A549 (cell line): ENCODE measurements around the gene LMAN1L. TPM values are rescaled to one million over a fixed set of nuclear protein-coding genes. Genes with fewer than 3 reads are reported as not detected.

Experiments
- ATAC-seq, 2 experiments: fragments of 200-7000 bp in 1 of 2; fragments of >200 bp in 1 of 2; cut with Nextera tagmentation in 1 of 2; cut with Tn5 transposase in 1 of 2; 3 replicates each; pipeline versions ENCODE4 v1.8.0 to v1.9.1; 2018 to 2020; ENCODE audit warnings: mild to moderate bottlenecking in 1 of 2, moderate library complexity in 1 of 2
- CTCF ChIA-PET: fragments of 300-600 bp; sonication (Branson Sonifier 250); formaldehyde crosslinking; extraction: SDS; loops from one replicate; lab custom pipeline; 2021; ENCODE audit warnings: antibody characterized with exemption, inconsistent platforms; lab: Yijun Ruan, JAX
- POLR2A ChIA-PET: fragments of 350-600 bp; formaldehyde crosslinking; extraction: SDS; loops from one replicate; lab custom pipeline; 2021; ENCODE audit warnings: antibody characterized with exemption, inconsistent platforms; lab: Yijun Ruan, JAX
- DNase-seq, 2 experiments: peaks; one replicate each; pipeline versions ENCODE4 v3.0.0 to v3.0.0-alpha.2; 2011 to 2016; ENCODE audit warnings: low read depth in 1 of 2, low spot score in 1 of 2
- FAIRE-seq: peaks from 2 replicates; lab custom pipeline; 2011; peaks lifted over from hg19 to GRCh38; lab: Jason Lieb, UNC
- H3K27ac ChIP-seq, 2 experiments: fragments of >200 bp; sonication (Bioruptor Twin); formaldehyde crosslinking; 3 replicates each; pipeline ENCODE4 v1.5.1; 2016 to 2017
- H3K4me1 ChIP-seq: fragments of >200 bp; sonication (Bioruptor Twin); formaldehyde crosslinking; 3 replicates; pipeline ENCODE4 v1.6.1; 2016
- H3K4me2 ChIP-seq: fragments of >200 bp; sonication (Bioruptor Twin); formaldehyde crosslinking; 3 replicates; pipeline ENCODE4 v1.6.1; 2016
- H3K4me3 ChIP-seq: fragments of >200 bp; sonication (Bioruptor Twin); formaldehyde crosslinking; 3 replicates; pipeline ENCODE4 v1.5.1; 2016
- H3K9me3 ChIP-seq: fragments of >200 bp; sonication (Bioruptor Twin); formaldehyde crosslinking; 3 replicates; pipeline ENCODE4 v1.6.1; 2016
- BHLHE40 ChIP-seq: IDR thresholded peaks from 2 replicates; pipeline ENCODE4 v1.6.1; 2012; ENCODE audit warnings: low read depth, low read length, inconsistent platforms
- CHD4 ChIP-seq: fragments of 200-600 bp; sonication (generic); IDR thresholded peaks from 2 replicates; pipeline ENCODE4 v1.6.1; 2016; ENCODE audit warnings: antibody characterized with exemption, mild to moderate bottlenecking, borderline replicate concordance
- CTCF ChIP-seq: fragments of >200 bp; sonication (Bioruptor Twin); formaldehyde crosslinking; IDR thresholded peaks from 3 replicates; pipeline ENCODE4 v1.5.1; 2016
- EHMT2 ChIP-seq: fragments of 200-600 bp; sonication (generic); IDR thresholded peaks from 2 replicates; pipeline ENCODE4 v1.6.1; 2016; ENCODE audit warnings: antibody characterized with exemption, low read depth, mild to moderate bottlenecking, moderate library complexity
- JUNB ChIP-seq: fragments of >200 bp; sonication (Bioruptor Twin); formaldehyde crosslinking; IDR thresholded peaks from 2 replicates; pipeline ENCODE4 v1.6.1; 2016
- RARB ChIP-seq: fragments of 250-450 bp; sonication (Bioruptor Pico); IDR thresholded peaks from 2 replicates; pipeline ENCODE4 v1.8.0; 2021; ENCODE audit warnings: mild to moderate bottlenecking, moderate library complexity
- REST ChIP-seq: fragments of 200-600 bp; sonication (generic); IDR thresholded peaks from 2 replicates; pipeline ENCODE4 v1.6.1; 2016; ENCODE audit warnings: antibody characterized with exemption, mild to moderate bottlenecking, moderate library complexity
- TP53 ChIP-seq: fragments of 250-450 bp; sonication (Bioruptor Pico); IDR thresholded peaks from 2 replicates; pipeline ENCODE4 v1.5.0; 2021; ENCODE audit warnings: mild to moderate bottlenecking, moderate library complexity
- WGBS: methylation state at CpG from one replicate; pipeline ENCODE4 v1.1.6; 2017; ENCODE audit errors: missing lambda C conversion rate; 5-methylcytosine and 5-hydroxymethylcytosine counted together
- polyA plus RNA-seq, 4 experiments: library from polyadenylated mRNA; depleted of rRNA in 3 of 4; stranded (reverse); fragments of >200 nt; fragmentation: RNase III in 1 of 4; extraction: RNeasy Plus Mini Kit Qiagen cat#74134 plus additional on column Dnase treatment in 1 of 4; gene quantifications; 2 replicates in 3 of 4; 3 replicates in 1 of 4; pipeline ENCODE4 v1.2.3, GENCODE V29; 2011 to 2017
- TF ChIP-seq, protein P1 (sequence below): fragments of 150-350 bp; IDR thresholded peaks from 2 replicates; pipeline ENCODE4 v1.6.1; 2014; ENCODE audit warnings: low read depth, mild to moderate bottlenecking, low read length
- TF ChIP-seq, protein P2 (sequence below): fragments of 250-450 bp; sonication (Bioruptor Pico); IDR thresholded peaks from 2 replicates; pipeline ENCODE4 v1.5.0; 2021; ENCODE audit warnings: mild to moderate bottlenecking, moderate library complexity, borderline replicate concordance
- TF ChIP-seq, protein P3 (sequence below): fragments of >200 bp; sonication (Bioruptor Twin); formaldehyde crosslinking; IDR thresholded peaks from 2 replicates; pipeline ENCODE4 v1.6.1; 2016

LMAN1L gene
- polyA plus RNA-seq, 2 of the 4 experiments (the other 2 are of a cell fraction), result not detected

DNA sequence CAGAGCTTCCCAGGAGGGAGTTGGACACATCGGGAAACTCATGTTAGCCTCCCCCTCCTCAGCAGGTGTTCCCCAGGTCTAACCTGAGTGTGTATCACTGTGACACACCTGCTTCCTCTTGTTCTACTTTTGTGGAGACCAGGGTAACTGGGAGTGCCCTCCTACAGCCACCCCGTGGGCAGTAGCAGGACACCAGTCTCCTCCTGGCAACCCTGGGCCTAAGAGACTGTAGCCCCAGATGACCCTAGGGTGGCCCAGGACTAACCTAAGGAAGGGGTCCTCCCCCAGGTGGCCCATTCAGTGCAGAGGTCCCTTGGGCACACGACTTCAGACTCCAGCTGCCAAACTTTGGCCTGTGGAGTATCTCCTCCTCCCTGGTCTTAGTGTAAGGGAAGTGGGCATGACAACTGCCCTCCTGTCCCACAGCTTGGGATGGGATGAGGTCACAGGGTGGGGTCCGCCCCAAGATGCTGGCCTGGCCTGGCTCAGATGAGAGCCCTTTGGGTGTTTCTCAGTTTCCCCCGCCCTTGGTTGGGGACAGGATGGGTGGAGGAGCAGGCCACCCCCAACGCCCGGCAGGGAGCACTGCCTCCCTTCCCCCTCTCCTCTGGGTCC, 26.0 kb upstream of the LMAN1L start (continued):
- TF ChIP-seq REST (no peak), JUNB (no peak)
- TF ChIP-seq, all 56 proteins: peak for 0

DNA sequence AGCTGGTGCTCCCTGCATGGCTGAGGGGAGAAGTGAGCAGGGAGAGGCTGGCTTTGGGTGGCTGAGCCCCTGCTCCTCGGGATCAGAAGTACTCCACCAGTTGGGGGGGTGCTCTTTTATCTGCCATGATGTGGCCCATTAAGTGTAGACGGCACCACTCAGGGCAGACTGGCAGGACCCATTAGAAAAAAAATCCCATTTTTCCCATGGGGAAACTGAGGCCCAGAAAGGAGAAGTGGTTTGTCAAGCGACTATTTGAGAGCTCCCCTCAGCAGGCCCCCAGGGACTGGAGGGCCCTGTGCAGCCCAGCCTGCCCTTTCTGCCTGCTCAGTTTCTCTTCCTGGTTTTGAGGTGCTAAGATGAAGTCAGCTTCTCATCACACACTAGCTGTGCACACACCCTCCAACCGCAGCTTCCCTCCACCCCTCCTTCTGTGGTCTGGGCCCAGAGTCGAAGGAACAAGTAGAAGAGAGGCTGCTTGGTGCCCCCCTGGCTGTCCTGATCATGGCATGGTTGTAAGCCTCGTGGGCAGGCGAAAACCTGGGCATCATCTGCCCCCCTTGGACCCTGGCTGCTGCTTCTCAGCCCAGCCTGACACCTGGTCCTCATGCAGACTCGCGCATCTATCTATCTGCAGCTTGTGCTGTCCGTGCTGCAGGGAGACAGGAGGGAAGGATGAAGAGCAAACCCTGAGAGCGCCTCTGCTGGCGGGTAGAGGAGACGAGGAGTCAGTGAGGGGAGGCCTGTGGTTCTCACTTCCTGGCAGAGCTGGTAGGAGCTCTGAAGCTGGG, 25.2 kb upstream of the LMAN1L start:
- TF ChIP-seq CTCF (peak; percentile 50), RARB (CRISPR knock-in tag) (no peak)
- CTCF ChIA-PET, result interaction anchor here (0.6 to 66.7 kb wide), 12 partner anchors 3 to 176 kb away, joined by 3 to 1908 read pairs (median 3); partner anchors contain the start of genes CPLX3, CSK, LMAN1L and ULK3
- POLR2A ChIA-PET, result no interaction called here
- WGBS, result 54% methylated on average over 13 of the region's 13 CpGs
- Histone ChIP-seq H3K4me3 (no peak overlapping the region), H3K9me3 (no peaks in the 10 kb centered on the region), H3K4me1 (peaks cover 31% of the 10 kb centered on the region), H3K4me2 (no peak overlapping the region), H3K27ac (no peak overlapping the region)
- peak; percentile 82 to 84 for DNase-seq
- FAIRE-seq, result no peak
- ATAC-seq, result peak; percentile 87 to 95

- TF ChIP-seq, protein P1, sequence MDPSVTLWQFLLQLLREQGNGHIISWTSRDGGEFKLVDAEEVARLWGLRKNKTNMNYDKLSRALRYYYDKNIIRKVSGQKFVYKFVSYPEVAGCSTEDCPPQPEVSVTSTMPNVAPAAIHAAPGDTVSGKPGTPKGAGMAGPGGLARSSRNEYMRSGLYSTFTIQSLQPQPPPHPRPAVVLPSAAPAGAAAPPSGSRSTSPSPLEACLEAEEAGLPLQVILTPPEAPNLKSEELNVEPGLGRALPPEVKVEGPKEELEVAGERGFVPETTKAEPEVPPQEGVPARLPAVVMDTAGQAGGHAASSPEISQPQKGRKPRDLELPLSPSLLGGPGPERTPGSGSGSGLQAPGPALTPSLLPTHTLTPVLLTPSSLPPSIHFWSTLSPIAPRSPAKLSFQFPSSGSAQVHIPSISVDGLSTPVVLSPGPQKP, result no peak
- TF ChIP-seq EHMT2, result no peak
- no peak for TF ChIP-seq TP53 (CRISPR knock-in tag)
- TF ChIP-seq, all 56 proteins: peak for 0
- no peak overlapping the region for H3K4me2 ChIP-seq
- FAIRE-seq (no peak), DNase-seq (no peak), ATAC-seq (peak; percentile 14 to 20; a peak in 3 of 6 replicates)
- 0 out of 6 replicates have a peak overlapping the region, but pooled peaks of 1 of the 2 experiments have one; percentile 30 for H3K27ac ChIP-seq
- peaks cover 30% of the 10 kb centered on the region for H3K4me1 ChIP-seq
- H3K4me3 ChIP-seq, result no peak overlapping the region
- WGBS, result 49% methylated on average over 7 of the region's 7 CpGs
- H3K9me3 ChIP-seq, result no peaks in the 10 kb centered on the region
- CTCF ChIA-PET, result interaction anchor here (0.6 to 66.7 kb wide), 9 partner anchors 3 to 177 kb away, joined by 3 to 1908 read pairs (median 3); partner anchors contain the start of genes CPLX3, CSK, LMAN1L and ULK3
- POLR2A ChIA-PET, result no interaction called here
These were observed 24.5 kb upstream of the LMAN1L start for GRCh38 chr15:74788042-74788682.

- Histone ChIP-seq H3K4me2 (no peak overlapping the region), H3K9me3 (no peaks in the 10 kb centered on the region), H3K4me1 (peaks cover 24% of the 10 kb centered on the region), H3K4me3 (no peak overlapping the region), H3K27ac (no peak overlapping the region)
- DNase-seq, result no peak
- ChIA-PET POLR2A (no interaction called here), CTCF (interaction anchor here (1.0 to 66.7 kb wide), 6 partner anchors 2 to 177 kb away, joined by 3 to 1908 read pairs (median 3); partner anchors contain the start of genes CPLX3, CSK, LMAN1L and ULK3)
- FAIRE-seq, result no peak
- no peak for ATAC-seq
- WGBS, result 85% methylated on average over 9 of the region's 9 CpGs
- no peak for TF ChIP-seq REST
- TF ChIP-seq BHLHE40, result no peak
- TF ChIP-seq, protein P2, sequence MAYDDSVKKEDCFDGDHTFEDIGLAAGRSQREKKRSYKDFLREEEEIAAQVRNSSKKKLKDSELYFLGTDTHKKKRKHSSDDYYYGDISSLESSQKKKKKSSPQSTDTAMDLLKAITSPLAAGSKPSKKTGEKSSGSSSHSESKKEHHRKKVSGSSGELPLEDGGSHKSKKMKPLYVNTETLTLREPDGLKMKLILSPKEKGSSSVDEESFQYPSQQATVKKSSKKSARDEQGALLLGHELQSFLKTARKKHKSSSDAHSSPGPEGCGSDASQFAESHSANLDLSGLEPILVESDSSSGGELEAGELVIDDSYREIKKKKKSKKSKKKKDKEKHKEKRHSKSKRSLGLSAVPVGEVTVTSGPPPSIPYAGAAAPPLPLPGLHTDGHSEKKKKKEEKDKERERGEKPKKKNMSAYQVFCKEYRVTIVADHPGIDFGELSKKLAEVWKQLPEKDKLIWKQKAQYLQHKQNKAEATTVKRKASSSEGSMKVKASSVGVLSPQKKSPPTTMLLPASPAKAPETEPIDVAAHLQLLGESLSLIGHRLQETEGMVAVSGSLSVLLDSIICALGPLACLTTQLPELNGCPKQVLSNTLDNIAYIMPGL (CRISPR knock-in tag), result no peak
- TF ChIP-seq, protein P3, sequence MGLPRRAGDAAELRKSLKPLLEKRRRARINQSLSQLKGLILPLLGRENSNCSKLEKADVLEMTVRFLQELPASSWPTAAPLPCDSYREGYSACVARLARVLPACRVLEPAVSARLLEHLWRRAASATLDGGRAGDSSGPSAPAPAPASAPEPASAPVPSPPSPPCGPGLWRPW, result no peak
- TF ChIP-seq TP53 (CRISPR knock-in tag), result no peak
- TF ChIP-seq CHD4, result no peak
These were observed 23.9 kb upstream of the LMAN1L start for GRCh38 chr15:74788683-74789151.
